HG02798 (cell line): ENCODE measurements around the gene RAC2.

ENCODE experiments used
- ATAC-seq: cut with Tn5 transposase; IDR thresholded peaks from one replicate; pipeline ENCODE4 v1.9.1; 2021; ENCODE audit warnings: mild to moderate bottlenecking; ENCODE audit not compliant: unreplicated experiment, poor library complexity

The RAC2 gene

DNA sequence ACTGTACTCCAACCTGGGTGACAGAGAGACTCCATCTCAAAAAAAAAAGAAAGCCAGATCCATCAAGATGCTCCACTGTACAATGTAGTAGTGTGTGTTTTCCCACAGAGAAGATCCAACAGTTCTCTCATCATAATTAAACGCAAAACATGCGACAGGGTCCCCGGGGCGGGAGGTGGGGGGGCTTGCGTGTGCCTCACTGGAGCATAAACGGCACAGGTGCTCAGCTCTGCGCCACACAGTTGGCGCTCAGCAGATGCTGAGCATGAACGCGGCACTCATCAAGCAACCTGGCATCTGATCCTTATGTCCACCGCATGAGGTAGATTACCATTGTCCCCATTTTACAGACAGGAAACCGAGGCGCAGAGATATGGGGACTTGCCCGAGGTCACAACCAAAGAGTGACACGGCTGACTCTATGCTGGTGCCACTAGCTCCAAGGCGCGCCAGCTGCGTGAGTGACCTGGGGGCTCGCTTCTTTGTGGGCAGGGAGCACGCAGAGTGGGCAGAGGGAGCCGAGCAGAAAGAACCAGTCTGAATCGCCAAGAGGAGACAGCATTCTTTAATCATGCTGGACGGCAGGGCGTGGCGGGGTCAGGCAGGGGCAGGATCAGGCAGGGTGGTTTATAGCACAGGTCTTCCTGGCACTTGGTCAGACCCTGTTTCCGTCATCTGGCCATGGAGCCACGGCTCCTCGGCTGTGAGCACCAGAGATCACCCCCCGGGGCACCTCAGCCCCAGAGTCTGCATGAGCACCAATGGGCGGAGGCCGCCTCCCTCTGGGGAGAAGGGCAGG, 64.2 kb downstream of the RAC2 start:
- no peak for ATAC-seq

DNA sequence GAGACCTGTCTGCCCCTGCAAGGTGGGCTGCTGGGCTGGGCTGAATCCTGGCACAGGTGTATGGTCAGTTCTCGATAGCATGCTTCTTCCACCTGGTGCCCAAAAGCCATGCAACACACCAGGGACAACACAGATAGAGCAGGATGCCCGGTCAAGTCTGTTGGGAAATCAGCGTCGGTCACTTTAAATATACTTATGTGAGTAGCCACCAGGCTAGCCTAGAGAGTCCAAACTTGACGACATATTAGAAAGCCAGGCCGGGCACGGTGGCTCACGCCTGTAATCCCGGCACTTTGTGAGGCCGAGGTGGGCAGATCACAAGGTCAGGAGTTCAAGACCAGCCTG, 65.0 kb downstream of the RAC2 start:
- no peak for ATAC-seq

DNA sequence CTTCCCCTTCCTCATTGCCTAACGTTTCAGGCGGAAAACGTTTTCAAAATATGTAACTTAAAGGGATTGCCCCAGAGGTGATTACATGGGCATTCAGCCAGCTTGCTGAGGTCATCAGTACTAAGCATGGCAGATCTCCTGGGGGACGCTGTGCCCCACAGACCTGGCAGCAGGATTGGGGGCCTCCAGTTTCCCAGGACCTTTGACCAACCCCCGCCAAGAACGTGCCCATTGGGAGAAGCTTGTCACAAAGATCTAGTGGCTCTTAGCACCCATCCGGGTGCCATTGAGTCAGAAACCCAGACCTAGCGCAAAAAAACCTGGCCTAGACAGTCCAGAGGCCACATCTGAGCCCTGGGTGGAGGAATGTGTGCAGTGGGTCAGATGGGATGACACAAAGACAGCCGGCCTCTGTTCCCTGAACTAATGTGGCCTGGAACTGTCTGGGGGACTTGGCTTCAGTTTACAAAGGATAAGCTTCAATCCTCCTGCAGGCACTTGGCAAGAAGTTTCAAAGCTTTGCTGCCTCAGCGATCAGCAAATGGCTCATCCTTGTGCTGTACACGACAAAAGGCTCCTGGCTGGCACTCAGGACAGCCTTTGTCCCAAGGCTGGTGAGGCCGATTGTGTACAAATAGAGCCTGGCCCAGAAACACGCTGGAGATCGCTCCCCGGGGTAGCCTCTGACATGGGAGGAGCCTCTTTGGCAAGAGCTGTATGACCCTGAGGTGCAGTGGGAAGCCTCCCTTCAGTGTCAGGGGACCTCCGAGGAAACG, 65.5 kb downstream of the RAC2 start:
- no peak for ATAC-seq

DNA sequence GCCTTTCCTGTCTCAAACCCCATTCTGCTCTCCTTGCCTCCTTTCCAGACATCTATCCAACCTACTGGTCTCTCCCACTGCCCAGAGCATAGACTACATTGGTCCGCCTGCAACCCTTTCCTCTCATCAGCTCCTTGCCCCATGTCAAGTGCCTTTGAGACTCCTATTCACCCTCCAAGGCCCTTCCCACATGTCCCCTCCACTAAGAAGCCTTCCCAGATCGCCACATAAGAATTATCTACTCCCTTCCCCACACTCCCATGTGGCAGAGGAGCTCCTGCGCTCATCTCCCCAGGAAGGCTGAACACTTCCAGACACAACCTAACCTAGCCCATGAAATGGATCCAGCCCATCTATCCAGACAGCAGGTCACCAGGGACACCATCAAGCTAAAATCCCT, 66.3 kb downstream of the RAC2 start:
- no peak for ATAC-seq

DNA sequence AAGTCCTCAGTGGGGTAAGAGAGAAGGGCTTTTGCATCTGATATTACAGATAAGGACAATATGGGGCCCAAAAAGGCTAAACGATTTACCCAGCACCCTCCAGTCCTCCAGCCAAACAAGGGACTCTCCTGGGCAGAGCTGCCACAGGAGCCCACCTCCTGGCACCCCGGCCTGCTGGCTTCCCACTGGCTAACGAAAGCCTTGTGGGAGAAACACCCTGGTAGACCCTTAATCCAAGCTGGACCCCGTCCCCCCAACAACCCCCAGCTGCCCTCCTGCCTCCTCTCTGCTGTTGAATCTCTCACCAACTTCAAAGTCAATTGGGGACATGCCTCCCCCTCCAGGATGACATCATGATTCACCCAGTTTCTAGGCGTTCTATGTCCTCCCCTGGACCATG, 66.8 kb downstream of the RAC2 start:
- no peak for ATAC-seq

DNA sequence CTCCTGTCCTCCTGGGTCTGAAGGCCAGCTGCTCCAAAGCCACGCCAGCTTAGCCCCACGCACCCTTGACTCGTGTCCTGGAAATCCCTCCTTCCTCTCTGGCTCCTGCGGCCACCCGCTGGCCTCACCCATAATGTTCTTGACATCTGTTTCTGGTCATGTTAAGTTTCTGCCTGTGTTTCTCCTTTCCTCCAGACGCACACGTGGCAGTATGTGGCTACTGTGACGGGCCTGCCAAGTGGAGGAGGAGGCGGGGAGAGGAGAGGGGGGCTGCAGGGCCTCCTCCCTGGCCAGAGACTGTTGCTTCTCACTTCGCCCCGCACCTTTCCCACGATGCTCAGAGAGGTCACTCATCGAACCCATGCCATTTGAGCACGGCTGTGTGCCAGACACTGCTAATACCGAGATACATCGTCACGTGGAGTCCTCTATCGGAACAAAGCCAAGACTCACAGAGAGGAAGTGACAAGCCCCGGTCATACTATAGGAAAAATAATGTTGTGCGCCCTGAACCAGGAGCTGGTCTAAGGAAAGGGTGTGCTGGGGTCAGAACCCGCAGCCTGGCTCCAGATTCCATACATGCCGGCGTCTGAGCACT, 67.5 kb downstream of the RAC2 start:
- ATAC-seq = no peak

DNA sequence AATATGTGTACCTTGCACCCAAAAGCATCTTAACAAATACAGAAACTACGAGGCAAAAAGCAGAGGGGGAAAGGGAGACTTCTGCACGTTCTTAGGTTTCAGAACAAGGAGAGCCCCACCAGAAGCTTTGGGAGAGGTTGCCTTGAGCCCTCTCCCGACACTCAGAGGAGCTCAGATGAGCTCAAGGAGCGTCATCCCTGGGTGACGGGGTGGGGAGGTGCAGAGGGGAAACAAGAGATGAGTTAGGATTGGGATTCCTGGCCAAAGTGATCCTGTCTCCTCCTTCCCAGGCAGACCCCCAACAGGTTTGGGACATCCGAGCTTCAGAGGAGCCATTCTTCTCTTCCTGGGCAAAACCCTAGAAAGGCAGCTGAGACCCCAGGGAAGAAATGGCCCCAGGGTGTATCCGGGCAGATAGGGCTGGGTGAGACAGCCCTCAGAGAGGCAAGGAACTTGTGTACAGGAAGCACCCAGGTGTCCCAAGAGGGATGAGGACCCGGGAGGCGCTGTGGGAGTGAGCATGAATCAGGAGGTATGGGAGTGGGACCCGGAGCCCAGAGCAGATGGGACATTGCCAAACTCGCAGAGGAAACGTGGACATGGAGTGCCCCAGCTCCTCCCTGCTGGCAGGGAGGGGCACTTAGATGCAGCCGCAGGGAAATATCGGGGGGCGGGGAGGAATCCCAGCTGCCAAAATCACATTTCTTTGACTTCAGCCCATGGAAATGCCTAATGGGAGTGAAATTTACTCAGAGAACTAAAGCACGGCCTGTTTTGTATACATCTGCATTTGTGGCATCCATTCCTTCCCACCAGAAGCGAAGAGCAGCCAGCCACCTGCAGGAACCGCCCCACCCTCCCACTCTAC, 68.4 kb downstream of the RAC2 start:
- ATAC-seq = no peak
